ENCODE results near the gene SLC34A3.

SLC34A3 gene

GRCh38 chr9:137225699-137226331 lies 4.9 kb upstream of the SLC34A3 start:
- H2BK15ac ChIP-seq (replicated peaks; ENCODE audit: low read depth): no peak overlapping the region
- no peak overlapping the region for H3K56ac ChIP-seq (ENCODE audit: low read length)
- no peak overlapping the region for H4K5ac ChIP-seq (ENCODE audit: low read length)
- H3K4me2 ChIP-seq (ENCODE audit: low read length): no peak overlapping the region
- H3K27me3 ChIP-seq (ENCODE audit: insufficient read depth, low read length, poor library complexity): peaks cover 2% of the 10 kb centered on the region
- no peak overlapping the region for H4K8ac ChIP-seq (ENCODE audit: low read depth, low read length)
- H3K36me3 ChIP-seq (ENCODE audit: control insufficient read depth, insufficient read depth, low read length): no peaks in the 10 kb centered on the region
- no peak overlapping the region for H3K18ac ChIP-seq (ENCODE audit: low read length)
- WGBS (ENCODE audit: extremely low coverage, insufficient coverage, low lambda C conversion rate): no CpG with 5 or more reads among the region's 21 CpGs
- no peak overlapping the region for H2BK5ac ChIP-seq (ENCODE audit: low read length)
- H3K9ac ChIP-seq (ENCODE audit: low read length): no peak overlapping the region
- H2AK5ac ChIP-seq (ENCODE audit: low read length): no peak overlapping the region
- no peaks in the 10 kb centered on the region for H3K79me1 ChIP-seq (ENCODE audit: low read length)
- no peak overlapping the region for H2BK120ac ChIP-seq (ENCODE audit: low read depth, low read length)
- H3K4me3 ChIP-seq (ENCODE audit: low read length): no peak overlapping the region
- H3K4me1 ChIP-seq (ENCODE audit: control insufficient read depth, low read depth, low read length): no peaks in the 10 kb centered on the region
- no peak overlapping the region for H3K27ac ChIP-seq (ENCODE audit: low read depth, low read length)
- DNase-seq: no peak
- no peak overlapping the region for H3K23ac ChIP-seq (ENCODE audit: low read length)
- H3K79me2 ChIP-seq (ENCODE audit: control insufficient read depth, insufficient read depth, low read length): no peaks in the 10 kb centered on the region
- H3K4ac ChIP-seq (ENCODE audit: low read depth, low read length): no peak overlapping the region

- no peak overlapping the region for H2BK15ac ChIP-seq (replicated peaks; ENCODE audit: low read depth)
- H3K79me2 ChIP-seq (ENCODE audit: control insufficient read depth, insufficient read depth, low read length): no peaks in the 10 kb centered on the region
- H3K56ac ChIP-seq (ENCODE audit: low read length): no peak overlapping the region
- DNase-seq: no peak
- H2BK120ac ChIP-seq (ENCODE audit: low read depth, low read length): no peak overlapping the region
- H3K4me1 ChIP-seq (ENCODE audit: control insufficient read depth, low read depth, low read length): no peaks in the 10 kb centered on the region
- no peak overlapping the region for H3K4ac ChIP-seq (ENCODE audit: low read depth, low read length)
- peaks cover 2% of the 10 kb centered on the region for H3K27me3 ChIP-seq (ENCODE audit: insufficient read depth, low read length, poor library complexity)
- H4K5ac ChIP-seq (ENCODE audit: low read length): no peak overlapping the region
- no peak overlapping the region for H2BK5ac ChIP-seq (ENCODE audit: low read length)
- no peak overlapping the region for H3K4me2 ChIP-seq (ENCODE audit: low read length)
- no peak overlapping the region for H3K27ac ChIP-seq (ENCODE audit: low read depth, low read length)
- H3K18ac ChIP-seq (ENCODE audit: low read length): no peak overlapping the region
- H3K23ac ChIP-seq (ENCODE audit: low read length): no peak overlapping the region
- WGBS (ENCODE audit: extremely low coverage, insufficient coverage, low lambda C conversion rate): no CpG with 5 or more reads among the region's 18 CpGs
- no peaks in the 10 kb centered on the region for H3K79me1 ChIP-seq (ENCODE audit: low read length)
- no peak overlapping the region for H4K8ac ChIP-seq (ENCODE audit: low read depth, low read length)
- H3K4me3 ChIP-seq (ENCODE audit: low read length): no peak overlapping the region
- no peak overlapping the region for H2AK5ac ChIP-seq (ENCODE audit: low read length)
- no peaks in the 10 kb centered on the region for H3K36me3 ChIP-seq (ENCODE audit: control insufficient read depth, insufficient read depth, low read length)
- no peak overlapping the region for H3K9ac ChIP-seq (ENCODE audit: low read length)
Measured at GRCh38 chr9:137226338-137227053, 4.2 kb upstream of the SLC34A3 start.

- Histone ChIP-seq H3K27ac (ENCODE audit: low read depth, low read length) (no peak within 1 kb of the TSS), H3K79me2 (ENCODE audit: control insufficient read depth, insufficient read depth, low read length) (no peaks in the 10 kb centered on the region), H3K9ac (ENCODE audit: low read length) (no peak within 1 kb of the TSS), H3K4me2 (ENCODE audit: low read length) (no peak within 1 kb of the TSS), H2AK5ac (ENCODE audit: low read length) (no peak within 1 kb of the TSS), H3K27me3 (ENCODE audit: insufficient read depth, low read length, poor library complexity) (peaks cover under 1% of the 10 kb centered on the region), H2BK5ac (ENCODE audit: low read length) (no peak within 1 kb of the TSS), H3K56ac (ENCODE audit: low read length) (peak within 1 kb of the TSS; percentile 37), H3K79me1 (ENCODE audit: low read length) (no peaks in the 10 kb centered on the region), H3K4me3 (ENCODE audit: low read length) (no peak within 1 kb of the TSS), H4K8ac (ENCODE audit: low read depth, low read length) (no peak within 1 kb of the TSS), H3K18ac (ENCODE audit: low read length) (no peak within 1 kb of the TSS), H2BK120ac (ENCODE audit: low read depth, low read length) (no peak within 1 kb of the TSS), H4K5ac (ENCODE audit: low read length) (no peak within 1 kb of the TSS), H3K23ac (ENCODE audit: low read length) (no peak within 1 kb of the TSS), H3K36me3 (ENCODE audit: control insufficient read depth, insufficient read depth, low read length) (no peaks in the 10 kb centered on the region), H3K4me1 (ENCODE audit: control insufficient read depth, low read depth, low read length) (no peaks in the 10 kb centered on the region), H3K4ac (ENCODE audit: low read depth, low read length) (no peak within 1 kb of the TSS), H2BK15ac (replicated peaks; ENCODE audit: low read depth) (no peak within 1 kb of the TSS)
- WGBS (ENCODE audit: extremely low coverage, insufficient coverage, low lambda C conversion rate): no CpG with 5 or more reads among the region's 25 CpGs
- peak; percentile 85 for DNase-seq
Measured at GRCh38 chr9:137227054-137227852, 3.4 kb upstream of the SLC34A3 start, which contains the start of gene RNF224. Gene RNF224, plus strand, starts transcription at chr9:137227502. Its CDS starts 834 bp downstream, at chr9:137228336.

DNA sequence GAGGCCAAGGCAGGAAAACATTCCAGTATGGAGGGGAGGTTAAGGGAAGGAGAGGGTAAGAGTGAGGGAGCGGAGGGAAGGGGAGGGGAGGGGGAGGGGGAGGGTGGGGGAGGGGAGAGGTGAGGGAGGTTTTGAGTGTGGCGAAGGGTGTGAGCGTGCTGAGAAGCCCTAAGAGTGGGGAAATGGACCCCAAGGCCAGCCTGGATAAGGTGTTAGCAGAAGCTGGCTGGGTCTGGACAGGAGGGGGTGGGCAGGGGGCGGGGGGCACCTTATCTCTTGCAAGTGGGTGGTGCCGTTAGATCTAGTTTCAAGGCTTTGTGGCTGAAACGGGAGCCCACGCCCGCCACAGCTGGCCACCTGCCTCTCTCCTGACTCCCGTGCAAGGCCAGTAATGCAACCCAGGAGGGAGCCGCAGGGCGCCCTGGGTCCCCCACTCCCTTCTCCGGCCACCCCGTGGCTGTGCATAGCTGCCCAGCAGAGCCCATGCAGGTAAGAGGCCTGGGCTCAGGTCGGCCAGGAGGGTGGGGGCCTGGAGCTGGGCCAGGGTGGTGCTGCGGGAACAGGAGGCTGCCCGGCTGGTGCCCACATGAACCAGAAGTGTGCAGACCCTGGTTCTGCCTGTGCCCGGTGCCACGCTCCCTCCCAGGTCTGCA lies 2.7 kb upstream of the SLC34A3 start:
- Histone ChIP-seq H3K79me2 (ENCODE audit: control insufficient read depth, insufficient read depth, low read length) (no peaks in the 10 kb centered on the region), H3K36me3 (ENCODE audit: control insufficient read depth, insufficient read depth, low read length) (no peaks in the 10 kb centered on the region), H3K27ac (ENCODE audit: low read depth, low read length) (no peak overlapping the region), H3K56ac (ENCODE audit: low read length) (no peak overlapping the region), H3K4me1 (ENCODE audit: control insufficient read depth, low read depth, low read length) (no peaks in the 10 kb centered on the region), H3K4ac (ENCODE audit: low read depth, low read length) (no peak overlapping the region), H3K27me3 (ENCODE audit: insufficient read depth, low read length, poor library complexity) (no peaks in the 10 kb centered on the region), H3K23ac (ENCODE audit: low read length) (no peak overlapping the region), H4K5ac (ENCODE audit: low read length) (no peak overlapping the region), H2AK5ac (ENCODE audit: low read length) (no peak overlapping the region), H3K18ac (ENCODE audit: low read length) (no peak overlapping the region), H2BK15ac (replicated peaks; ENCODE audit: low read depth) (no peak overlapping the region), H3K79me1 (ENCODE audit: low read length) (no peaks in the 10 kb centered on the region), H3K4me3 (ENCODE audit: low read length) (no peak overlapping the region), H2BK5ac (ENCODE audit: low read length) (no peak overlapping the region), H3K4me2 (ENCODE audit: low read length) (no peak overlapping the region), H3K9ac (ENCODE audit: low read length) (no peak overlapping the region), H4K8ac (ENCODE audit: low read depth, low read length) (no peak overlapping the region), H2BK120ac (ENCODE audit: low read depth, low read length) (no peak overlapping the region)
- no CpG with 5 or more reads among the region's 18 CpGs for WGBS (ENCODE audit: extremely low coverage, insufficient coverage, low lambda C conversion rate)
- no peak for DNase-seq

DNA sequence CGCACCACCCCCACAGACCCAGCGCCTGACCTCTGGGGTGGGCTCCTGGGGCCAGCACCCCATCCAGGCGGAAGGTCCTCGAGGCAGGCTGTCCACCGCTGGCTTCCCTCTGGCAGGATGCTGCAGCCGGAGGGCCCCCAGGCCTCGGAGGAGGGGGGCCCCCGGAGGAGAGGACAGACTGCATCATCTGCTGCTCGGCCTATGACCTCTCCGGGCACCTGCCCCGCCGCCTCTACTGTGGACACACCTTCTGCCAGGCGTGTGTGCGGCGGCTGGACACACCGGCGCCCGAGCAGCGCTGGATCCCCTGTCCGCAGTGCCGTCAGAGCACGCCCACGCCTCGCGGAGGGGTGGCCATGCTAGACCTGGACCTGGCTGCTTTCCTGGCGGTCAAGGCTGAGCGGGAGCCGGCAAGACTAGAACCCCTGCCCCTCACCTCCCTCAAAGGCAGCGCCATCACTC lies 2.2 kb upstream of the SLC34A3 start:
- Histone ChIP-seq H2BK15ac (replicated peaks; ENCODE audit: low read depth) (no peak overlapping the region), H3K4me3 (ENCODE audit: low read length) (no peak overlapping the region), H3K9ac (ENCODE audit: low read length) (no peak overlapping the region), H3K4ac (ENCODE audit: low read depth, low read length) (no peak overlapping the region), H3K4me2 (ENCODE audit: low read length) (no peak overlapping the region), H3K27me3 (ENCODE audit: insufficient read depth, low read length, poor library complexity) (no peaks in the 10 kb centered on the region), H4K8ac (ENCODE audit: low read depth, low read length) (no peak overlapping the region), H3K4me1 (ENCODE audit: control insufficient read depth, low read depth, low read length) (no peaks in the 10 kb centered on the region), H2BK120ac (ENCODE audit: low read depth, low read length) (no peak overlapping the region), H4K5ac (ENCODE audit: low read length) (no peak overlapping the region), H3K27ac (ENCODE audit: low read depth, low read length) (no peak overlapping the region), H3K56ac (ENCODE audit: low read length) (no peak overlapping the region), H3K79me1 (ENCODE audit: low read length) (no peaks in the 10 kb centered on the region), H2AK5ac (ENCODE audit: low read length) (no peak overlapping the region), H3K23ac (ENCODE audit: low read length) (no peak overlapping the region), H3K36me3 (ENCODE audit: control insufficient read depth, insufficient read depth, low read length) (no peaks in the 10 kb centered on the region), H3K18ac (ENCODE audit: low read length) (no peak overlapping the region), H2BK5ac (ENCODE audit: low read length) (no peak overlapping the region), H3K79me2 (ENCODE audit: control insufficient read depth, insufficient read depth, low read length) (no peaks in the 10 kb centered on the region)
- no CpG with 5 or more reads among the region's 29 CpGs for WGBS (ENCODE audit: extremely low coverage, insufficient coverage, low lambda C conversion rate)
- DNase-seq: no peak

All from mesendoderm (in vitro differentiated cells).